ENCODE measurements around the gene TTC16.

GRCh38 chr9:127711226-127711701 lies 4.6 kb upstream of the TTC16 start:
- no peak for TF ChIP-seq CTCF (IDR thresholded peaks at IDR 0.05)
- TF ChIP-seq POLR2A (IDR thresholded peaks at IDR 0.05) = no peak
